H1 (cell line): ENCODE measurements around the gene PRMT9. TPM values are rescaled to one million over a fixed set of nuclear protein-coding genes. Genes with fewer than 3 reads are reported as not detected.

Source experiments
- CTCF ChIA-PET: fragments of 300-600 bp; sonication (Branson Sonifier 250); formaldehyde crosslinking; loops from one replicate; lab custom pipeline; 2021; ENCODE audit not compliant: partially characterized antibody; lab: Charles Lee
- POLR2A ChIA-PET: fragments of 300-600 bp; sonication (Branson Sonifier 250); formaldehyde crosslinking; loops from one replicate; lab custom pipeline; 2021; ENCODE audit warnings: inconsistent platforms; ENCODE audit not compliant: partially characterized antibody; lab: Charles Lee
- DNase-seq, 2 experiments: peaks; one replicate each; pipeline versions ENCODE4 v3.0.0 to v3.0.0-alpha.2; 2010 to 2022; ENCODE audit warnings: low spot score in 2 of 2, low read depth in 1 of 2, mixed read lengths in 1 of 2
- FAIRE-seq: peaks from 2 replicates; lab custom pipeline; 2011; peaks lifted over from hg19 to GRCh38; lab: Jason Lieb, UNC
- H2AFZ ChIP-seq: 2 replicates; pipeline ENCODE4 v1.8.1; 2012; ENCODE audit warnings: low read length, inconsistent platforms
- H2AK5ac ChIP-seq: 2 replicates; pipeline ENCODE4 v1.6.1; 2013; ENCODE audit warnings: low read depth, low read length
- H2BK120ac ChIP-seq: replicated peaks from 2 replicates; pipeline ENCODE3; 2013; ENCODE audit warnings: low read depth, low read length, inconsistent platforms
- H2BK12ac ChIP-seq: 2 replicates; pipeline ENCODE4 v1.6.1; 2013; ENCODE audit warnings: low read depth, low read length
- H2BK15ac ChIP-seq: 2 replicates; pipeline ENCODE4 v1.6.1; 2013; ENCODE audit warnings: low read length
- H2BK20ac ChIP-seq: 2 replicates; pipeline ENCODE4 v1.6.1; 2013; ENCODE audit warnings: low read length
- H2BK5ac ChIP-seq: 2 replicates; pipeline ENCODE4 v1.6.1; 2013; ENCODE audit warnings: low read depth, low read length
- H3K14ac ChIP-seq: 2 replicates; pipeline ENCODE4 v1.6.1; 2013; ENCODE audit warnings: inconsistent platforms; ENCODE audit not compliant: insufficient read length
- H3K18ac ChIP-seq: 2 replicates; pipeline ENCODE4 v1.6.1; 2013; ENCODE audit warnings: low read length; ENCODE audit errors: extremely low read depth
- H3K23ac ChIP-seq: 2 replicates; pipeline ENCODE4 v1.6.1; 2013; ENCODE audit warnings: inconsistent platforms; ENCODE audit not compliant: insufficient read length
- H3K23me2 ChIP-seq: 2 replicates; pipeline ENCODE4 v1.6.1; 2013; ENCODE audit warnings: low read depth, low read length
- H3K27ac ChIP-seq: 2 replicates; pipeline ENCODE4 v1.6.1; 2011; ENCODE audit warnings: low read depth, low read length, inconsistent platforms
- H3K27me3 ChIP-seq, 4 experiments: replicated peaks in 1 of 4; 1 replicate in 1 of 4; 2 replicates in 3 of 4; pipeline versions ENCODE4 v1.6.1 to v1.8.1; 2011 to 2013; ENCODE audit warnings: low read length in 3 of 4, mild to moderate bottlenecking in 3 of 4, inconsistent platforms in 2 of 4, mixed read lengths in 2 of 4, moderate library complexity in 1 of 4; ENCODE audit not compliant: control insufficient read depth in 3 of 4, insufficient read depth in 3 of 4; ENCODE audit errors: extremely low read depth in 1 of 4
- H3K36me3 ChIP-seq, 4 experiments: 2 replicates each; pipeline versions ENCODE4 v1.6.1 to v1.8.1; 2011 to 2013; ENCODE audit warnings: mild to moderate bottlenecking in 4 of 4, low read length in 3 of 4, moderate library complexity in 2 of 4, control low read depth in 1 of 4, inconsistent platforms in 1 of 4; ENCODE audit not compliant: insufficient read depth in 4 of 4, control insufficient read depth in 2 of 4
- H3K4ac ChIP-seq: replicated peaks from 2 replicates; pipeline ENCODE3; 2013; ENCODE audit warnings: low read length, low read depth, mixed read lengths, inconsistent platforms; ENCODE audit not compliant: insufficient read length
- H3K4me1 ChIP-seq, 4 experiments: replicated peaks in 1 of 4; 1 replicate in 1 of 4; 2 replicates in 3 of 4; pipeline versions ENCODE4 v1.6.1 to v1.8.1; 2011 to 2013; ENCODE audit warnings: low read length in 3 of 4, inconsistent platforms in 2 of 4, mixed read lengths in 1 of 4; ENCODE audit not compliant: insufficient read depth in 4 of 4, control insufficient read depth in 3 of 4
- H3K4me2 ChIP-seq, 2 experiments: 2 replicates each; pipeline versions ENCODE4 v1.6.1 to v1.8.1; 2011 to 2013; ENCODE audit warnings: low read depth in 2 of 2, low read length in 2 of 2, control low read depth in 1 of 2, inconsistent platforms in 1 of 2, mild to moderate bottlenecking in 1 of 2; ENCODE audit not compliant: insufficient read depth in 1 of 2
- H3K4me3 ChIP-seq, 4 experiments: fragments of 200-600, 300-600 bp in 1 of 4; sonication (generic), shearing (Covaris generic), sonication (Bioruptor Twin) in 1 of 4; 2 replicates each; pipeline versions ENCODE4 v1.5.1 to v1.8.1; 2011 to 2016; ENCODE audit warnings: low read length in 4 of 4, low read depth in 3 of 4, control low read depth in 2 of 4, inconsistent platforms in 2 of 4, mild to moderate bottlenecking in 2 of 4, mixed read lengths in 1 of 4, moderate library complexity in 1 of 4; ENCODE audit not compliant: insufficient read depth in 2 of 4; ENCODE audit errors: extremely low read depth in 1 of 4
- H3K56ac ChIP-seq: replicated peaks from 2 replicates; pipeline ENCODE3; 2013; ENCODE audit warnings: low read depth, mild to moderate bottlenecking, mixed read lengths, low read length, inconsistent platforms; ENCODE audit not compliant: insufficient read length
- H3K79me1 ChIP-seq: 2 replicates; pipeline ENCODE4 v1.6.1; 2013; ENCODE audit warnings: low read depth, low read length, control low read depth
- H3K79me2 ChIP-seq, 2 experiments: 2 replicates each; pipeline versions ENCODE4 v1.6.1 to v1.8.1; 2012 to 2013; ENCODE audit warnings: low read length in 2 of 2, mild to moderate bottlenecking in 2 of 2, inconsistent platforms in 1 of 2; ENCODE audit not compliant: insufficient read depth in 2 of 2, control insufficient read depth in 1 of 2
- H3K9ac ChIP-seq, 4 experiments: replicated peaks in 1 of 4; 1 replicate in 1 of 4; 2 replicates in 3 of 4; pipeline versions ENCODE4 v1.6.1 to v1.8.1; 2011 to 2013; ENCODE audit warnings: low read depth in 3 of 4, low read length in 3 of 4, control low read depth in 2 of 4, mild to moderate bottlenecking in 2 of 4, moderate library complexity in 2 of 4, inconsistent platforms in 1 of 4; ENCODE audit errors: extremely low read depth in 1 of 4
- H3K9me3 ChIP-seq, 2 experiments: 2 replicates each; pipeline versions ENCODE4 v1.6.1 to v1.8.1; 2012 to 2013; ENCODE audit warnings: mild to moderate bottlenecking in 2 of 2, moderate library complexity in 2 of 2, control low read depth in 1 of 2, inconsistent platforms in 1 of 2, low read depth in 1 of 2, low read length in 1 of 2, mixed read lengths in 1 of 2; ENCODE audit not compliant: insufficient read depth in 2 of 2
- H4K20me1 ChIP-seq, 2 experiments: replicated peaks in 1 of 2; 2 replicates each; pipeline versions ENCODE3 to v1.8.1; 2011 to 2013; ENCODE audit warnings: inconsistent platforms in 2 of 2, low read length in 2 of 2, mild to moderate bottlenecking in 1 of 2; ENCODE audit not compliant: insufficient read depth in 2 of 2, control insufficient read depth in 1 of 2
- H4K5ac ChIP-seq: 2 replicates; pipeline ENCODE4 v1.6.1; 2013; ENCODE audit warnings: low read length, low read depth, mixed read lengths, inconsistent platforms; ENCODE audit not compliant: insufficient read length
- H4K8ac ChIP-seq: 2 replicates; pipeline ENCODE4 v1.8.0; 2013; ENCODE audit warnings: mild to moderate bottlenecking, moderate library complexity, low read length, inconsistent platforms; ENCODE audit not compliant: insufficient read depth; ENCODE audit errors: extremely low read depth
- H4K91ac ChIP-seq: replicated peaks from 2 replicates; pipeline ENCODE3; 2013; ENCODE audit warnings: low read length, mixed read lengths, inconsistent platforms; ENCODE audit not compliant: insufficient read length
- ASH2L ChIP-seq: fragments of 200-600, 300-600 bp; sonication (generic); IDR thresholded peaks from one replicate; pipeline ENCODE4 v1.7.1; 2017; ENCODE audit warnings: low read length
- EZH2 ChIP-seq: fragments of 200-600 bp; sonication (generic); IDR thresholded peaks from 2 replicates; pipeline ENCODE4 v1.7.1; 2012; ENCODE audit warnings: low read depth, mild to moderate bottlenecking, moderate library complexity, low read length, inconsistent platforms; ENCODE audit not compliant: severe bottlenecking
- POLR2A ChIP-seq, 2 experiments: IDR thresholded peaks; 1 replicate in 1 of 2; 2 replicates in 1 of 2; pipeline ENCODE4 v1.6.1; 2011; ENCODE audit warnings: low read depth in 2 of 2, low read length in 2 of 2, mild to moderate bottlenecking in 2 of 2; ENCODE audit errors: control extremely low read depth in 1 of 2
- WGBS, 2 experiments: shearing (Covaris generic) in 1 of 2; methylation state at CpG; one replicate each; pipeline versions ENCODE4 v1.1.6 to v1.1.7; 2013 to 2015; ENCODE audit warnings: low lambda C conversion rate in 2 of 2, mixed read lengths in 2 of 2, inconsistent platforms in 1 of 2, low coverage in 1 of 2, missing lambda C conversion rate in 1 of 2; ENCODE audit not compliant: insufficient replicate concordance in 2 of 2, insufficient coverage in 1 of 2, insufficient read length in 1 of 2; ENCODE audit errors: extremely low coverage in 1 of 2, missing lambda C conversion rate in 1 of 2; 5-methylcytosine and 5-hydroxymethylcytosine counted together
- polyA plus RNA-seq, 7 experiments: library from polyadenylated mRNA; depleted of rRNA in 3 of 7; stranded (reverse) in 5 of 7; unstranded in 2 of 7; fragments of >200 nt in 5 of 7; fragments of 200-250 nt in 2 of 7; gene quantifications; 1 replicate in 5 of 7; 2 replicates in 1 of 7; 4 replicates in 1 of 7; pipeline versions ENCODE4 v1.2.1 to v1.2.3, GENCODE V29; 2011 to 2013; ENCODE audit warnings: missing spikeins in 2 of 7, mixed read lengths in 2 of 7
- total RNA-seq: library from RNA; stranded (reverse); fragmentation: NEBNext Ultra II Directional; extraction: Animal tissue kit (Norgen Biotek cat#: 25700); gene quantifications from 2 replicates; pipeline ENCODE4 v1.2.1, GENCODE V29; 2021

Gene PRMT9
- total and polyA plus RNA-seq, 2 of the 8 experiments (the other 6 are each of a cell fraction or from before 2014, with no cell fraction given) = 3.8 to 9.6 TPM

DNA sequence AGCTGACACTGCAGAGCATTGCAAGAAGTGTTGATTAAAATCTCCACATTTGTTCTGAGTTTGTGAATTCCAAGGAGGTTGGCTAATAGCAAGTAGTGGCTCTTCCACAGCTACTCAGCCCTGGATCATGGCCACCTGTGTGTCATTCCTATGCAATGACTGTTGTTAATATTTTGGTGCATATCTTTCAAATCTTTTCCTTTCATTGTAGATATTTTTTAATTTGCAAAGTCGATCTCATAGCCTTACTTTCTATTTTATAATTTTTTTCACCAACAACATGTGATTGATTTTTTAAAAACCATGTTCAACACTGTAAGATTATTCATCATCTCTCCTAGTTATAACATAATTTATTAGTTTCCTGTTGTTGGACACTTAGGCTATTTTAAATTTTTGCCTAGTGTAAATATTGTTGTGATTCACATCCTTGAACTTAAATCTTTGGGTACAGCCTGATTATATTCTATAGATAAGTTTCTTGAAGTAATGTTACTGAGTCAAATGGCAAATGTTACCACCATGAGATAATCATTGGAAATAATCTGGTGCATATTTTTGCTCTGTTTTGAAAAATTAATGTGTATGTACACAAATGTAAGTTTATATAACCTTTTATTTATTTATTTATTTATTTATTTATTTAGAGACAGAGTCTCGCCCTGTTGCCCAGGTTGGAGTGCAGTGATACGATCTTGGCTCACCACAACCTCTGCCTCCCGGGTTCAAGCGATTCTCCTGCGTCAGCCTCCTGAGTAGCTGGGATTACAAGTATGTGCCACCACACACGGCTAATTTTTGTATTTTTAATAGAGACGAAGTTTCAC, 30.8 kb upstream of the PRMT9 start:
- H2BK15ac ChIP-seq = no peak overlapping the region
- WGBS, 2 experiments = 94% methylated on average over 8 of the region's 8 CpGs; no CpG with 5 or more reads in 1 of the 2 experiments
- H3K23me2 ChIP-seq = no peaks in the 10 kb centered on the region
- ChIA-PET POLR2A (no interaction called here), CTCF (interaction anchor here (0.9 to 1.2 kb wide), 2 partner anchors 151 to 153 kb away, joined by 3 to 4 read pairs; no protein-coding TSS in a partner anchor)
- H3K4me2 ChIP-seq = no peak overlapping the region
- H3K36me3 ChIP-seq = no peaks in the 10 kb centered on the region
- no peak overlapping the region for H3K9ac ChIP-seq
- H3K4ac ChIP-seq = no peak overlapping the region
- no peaks in the 10 kb centered on the region for H3K79me2 ChIP-seq
- no peak overlapping the region for H4K91ac ChIP-seq
- DNase-seq (no peak), FAIRE-seq (no peak)
- H3K4me3 ChIP-seq = no peak overlapping the region
- no peak overlapping the region for H4K8ac ChIP-seq
- no peak overlapping the region for H2AFZ ChIP-seq
- TF ChIP-seq EZH2 (no peak), ASH2L (no peak), POLR2A (IDR thresholded peaks at IDR 0.05; ENCODE audit: control extremely low read depth in 1 of 2, low read depth in 2 of 2, low read length in 2 of 2) (no peak)
- H3K9me3 ChIP-seq = no peaks in the 10 kb centered on the region
- no peaks in the 10 kb centered on the region for H4K20me1 ChIP-seq
- no peak overlapping the region for H2AK5ac ChIP-seq
- no peak overlapping the region for H2BK5ac ChIP-seq
- no peaks in the 10 kb centered on the region for H3K79me1 ChIP-seq
- H2BK12ac ChIP-seq = no peak overlapping the region
- no peaks in the 10 kb centered on the region for H3K27me3 ChIP-seq
- no peak overlapping the region for H3K23ac ChIP-seq
- no peak overlapping the region for H3K18ac ChIP-seq
- no peaks in the 10 kb centered on the region for H3K4me1 ChIP-seq
- no peak overlapping the region for H2BK120ac ChIP-seq
- H3K27ac ChIP-seq = no peak overlapping the region
- H3K56ac ChIP-seq = no peak overlapping the region
- no peak overlapping the region for H2BK20ac ChIP-seq
- no peak overlapping the region for H4K5ac ChIP-seq
- H3K14ac ChIP-seq = no peak overlapping the region
